ENCODE data around the gene DPP6. TPM values are rescaled to one million over a fixed set of nuclear protein-coding genes. Genes with fewer than 3 reads are reported as not detected.

DPP6 gene
- total and polyA plus RNA-seq, 9 of the 15 experiments (the other 6 are each of a cell fraction or from before 2014, with no cell fraction given) = not detected

GRCh38 chr7:154640266-154640865 lies 588.2 kb downstream of the DPP6 start (continued):
- TF ChIP-seq MEIS2 (IDR thresholded peaks at IDR 0.05; ENCODE audit: partially characterized antibody) (peak; percentile 44), MAZ (CRISPR knock-in tag; conservative IDR thresholded peaks at IDR 0.05 in 1 of 2, IDR thresholded peaks at IDR 0.05 in 1 of 2) (0 out of 4 replicates have a peak, but pooled peaks of 1 of the 2 experiments have one; percentile 41), CTCF (IDR thresholded peaks at IDR 0.05 in 2 of 3, conservative IDR thresholded peaks at IDR 0.05 in 1 of 3; ENCODE audit: insufficient read depth in 2 of 3, low read depth in 1 of 3, low read length in 3 of 3) (peak; percentile 90 to 98 (median 94)), MXI1 (IDR thresholded peaks at IDR 0.05; ENCODE audit: low read depth, low read length) (no peak), ATF1 (CRISPR knock-in tag; IDR thresholded peaks at IDR 0.05) (no peak), ATF1 (tag; IDR thresholded peaks at IDR 0.05) (0 out of 2 replicates have a peak, but pooled peaks have one; percentile 13), SMC3 (conservative IDR thresholded peaks at IDR 0.05; ENCODE audit: insufficient read depth, low read depth, low read length) (peak; percentile 95), PKNOX1 (IDR thresholded peaks at IDR 0.05) (peak; percentile 35; the same call in 1 of the 2 replicates), ARID2 (IDR thresholded peaks at IDR 0.05) (peak; percentile 95), NUFIP1 (IDR thresholded peaks at IDR 0.05; ENCODE audit: partially characterized antibody) (no peak), PHB2 (IDR thresholded peaks at IDR 0.05; ENCODE audit: low read depth) (no peak), KLF16 (IDR thresholded peaks at IDR 0.05) (0 out of 2 replicates have a peak, but pooled peaks have one; percentile 4), RAD21 (CRISPR knock-in tag; conservative IDR thresholded peaks at IDR 0.05 in 1 of 2, IDR thresholded peaks at IDR 0.05 in 1 of 2) (peak; percentile 96 to 97), SRF (CRISPR knock-in tag; IDR thresholded peaks at IDR 0.05) (peak in 1 of 2 experiments; percentile 38; a peak in 1 of 4 replicates), DEAF1 (CRISPR knock-in tag; IDR thresholded peaks at IDR 0.05) (peak; percentile 93), CREM (IDR thresholded peaks at IDR 0.05; ENCODE audit: low read depth) (peak; percentile 36; the same call in 1 of the 2 replicates), RBBP5 (IDR thresholded peaks at IDR 0.05; ENCODE audit: borderline replicate concordance, insufficient read depth, low read length, poor library complexity, severe bottlenecking) (no peak), MYC (IDR thresholded peaks at IDR 0.05; ENCODE audit: low read depth, low read length) (0 out of 2 replicates have a peak, but pooled peaks have one; percentile 26), MYC (CRISPR knock-in tag; IDR thresholded peaks at IDR 0.05; ENCODE audit: borderline replicate concordance, low read depth) (no peak), ZBTB9 (CRISPR knock-in tag; IDR thresholded peaks at IDR 0.05) (no peak), CC2D1A (IDR thresholded peaks at IDR 0.05) (peak; percentile 67; the same call in 1 of the 2 replicates), ZNF780A (CRISPR knock-in tag; IDR thresholded peaks at IDR 0.05) (no peak)
